ENCODE measurements around the gene RDH16.
"Not testable (repeated sequence)": the region's sequence is repeated elsewhere in the genome, so short reads cannot be mapped to it uniquely, and the experiment has no call there.

RDH16 gene

GRCh38 chr12:56909403-56909802, 48.0 kb downstream of the RDH16 start:
- H3K4me3 ChIP-seq (ENCODE audit: low read length); H3K79me1 ChIP-seq (ENCODE audit: low read length); H3K56ac ChIP-seq (ENCODE audit: low read length); H3K27me3 ChIP-seq (ENCODE audit: insufficient read depth, low read length, poor library complexity); H3K4ac ChIP-seq (ENCODE audit: low read depth, low read length); H3K79me2 ChIP-seq (ENCODE audit: control insufficient read depth, insufficient read depth, low read length); H3K27ac ChIP-seq (ENCODE audit: low read depth, low read length); H4K5ac ChIP-seq (ENCODE audit: low read length); H2BK120ac ChIP-seq (ENCODE audit: low read depth, low read length); H4K8ac ChIP-seq (ENCODE audit: low read depth, low read length); H3K4me2 ChIP-seq (ENCODE audit: low read length); H2AK5ac ChIP-seq (ENCODE audit: low read length); H2BK5ac ChIP-seq (ENCODE audit: low read length); H3K9ac ChIP-seq (ENCODE audit: low read length); H3K4me1 ChIP-seq (ENCODE audit: control insufficient read depth, low read depth, low read length); H3K36me3 ChIP-seq (ENCODE audit: control insufficient read depth, insufficient read depth, low read length); H2BK15ac ChIP-seq (replicated peaks; ENCODE audit: low read depth); DNase-seq; H3K18ac ChIP-seq (ENCODE audit: low read length); H3K23ac ChIP-seq (ENCODE audit: low read length): not testable (repeated sequence)
- no CpG with 5 or more reads among the region's 2 CpGs for WGBS (ENCODE audit: extremely low coverage, insufficient coverage, low lambda C conversion rate)

DNA sequence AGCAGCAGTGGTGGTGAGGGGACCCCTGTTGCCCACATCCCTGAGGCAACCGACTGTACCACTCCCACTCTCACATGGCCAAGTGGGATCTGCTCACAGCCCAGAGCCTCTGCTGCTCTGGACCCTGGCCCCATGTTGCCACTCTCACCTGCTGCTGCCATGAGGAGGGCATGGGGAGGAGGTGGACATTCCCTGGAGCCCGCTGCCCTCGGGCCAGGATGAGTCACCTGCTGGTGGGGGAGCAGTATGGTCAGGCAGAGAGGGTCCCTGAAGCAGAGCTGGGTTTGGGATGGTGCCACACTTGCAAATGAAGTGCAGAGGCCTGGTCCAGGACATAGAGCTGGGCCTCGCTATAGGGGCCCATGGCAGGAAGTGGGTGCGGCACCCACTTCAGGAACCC, 49.3 kb downstream of the RDH16 start:
- Histone ChIP-seq H3K56ac (ENCODE audit: low read length) (no peak overlapping the region), H4K8ac (ENCODE audit: low read depth, low read length) (no peak overlapping the region), H2AK5ac (ENCODE audit: low read length) (no peak overlapping the region), H3K9ac (ENCODE audit: low read length) (no peak overlapping the region), H3K4me1 (ENCODE audit: control insufficient read depth, low read depth, low read length) (no peaks in the 10 kb centered on the region), H3K4me2 (ENCODE audit: low read length) (no peak overlapping the region), H3K23ac (ENCODE audit: low read length) (no peak overlapping the region), H2BK15ac (replicated peaks; ENCODE audit: low read depth) (no peak overlapping the region), H4K5ac (ENCODE audit: low read length) (no peak overlapping the region), H3K79me1 (ENCODE audit: low read length) (no peaks in the 10 kb centered on the region), H3K79me2 (ENCODE audit: control insufficient read depth, insufficient read depth, low read length) (no peaks in the 10 kb centered on the region), H3K4ac (ENCODE audit: low read depth, low read length) (no peak overlapping the region), H3K27me3 (ENCODE audit: insufficient read depth, low read length, poor library complexity) (no peaks in the 10 kb centered on the region), H2BK5ac (ENCODE audit: low read length) (no peak overlapping the region), H2BK120ac (ENCODE audit: low read depth, low read length) (no peak overlapping the region), H3K4me3 (ENCODE audit: low read length) (no peak overlapping the region), H3K18ac (ENCODE audit: low read length) (no peak overlapping the region), H3K27ac (ENCODE audit: low read depth, low read length) (no peak overlapping the region), H3K36me3 (ENCODE audit: control insufficient read depth, insufficient read depth, low read length) (no peaks in the 10 kb centered on the region)
- WGBS (ENCODE audit: extremely low coverage, insufficient coverage, low lambda C conversion rate): no CpG with 5 or more reads among the region's 5 CpGs
- DNase-seq: no peak

DNA sequence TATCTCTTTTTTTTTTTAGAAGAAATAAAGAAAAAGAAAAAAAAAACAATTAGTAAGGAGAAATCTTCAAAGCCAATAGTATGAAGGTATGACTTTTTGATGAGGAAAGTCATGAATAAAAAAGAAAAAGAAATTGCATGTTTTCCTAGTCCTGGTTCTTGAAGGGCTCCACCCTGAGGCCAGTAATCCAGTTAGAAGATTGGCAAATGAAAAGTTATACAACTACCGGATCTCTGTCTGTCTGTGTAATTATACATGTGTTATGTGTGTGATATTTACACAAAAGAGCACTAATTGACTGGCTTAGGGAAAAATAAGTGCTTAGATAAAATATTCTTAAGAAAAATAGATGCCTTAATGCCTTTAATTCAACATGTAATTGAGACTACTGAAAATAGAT, 51.6 kb downstream of the RDH16 start:
- no peak overlapping the region for H3K27ac ChIP-seq (ENCODE audit: low read depth, low read length)
- no peak overlapping the region for H3K9ac ChIP-seq (ENCODE audit: low read length)
- no CpG with 5 or more reads among the region's 1 CpG for WGBS (ENCODE audit: extremely low coverage, insufficient coverage, low lambda C conversion rate)
- no peak overlapping the region for H3K18ac ChIP-seq (ENCODE audit: low read length)
- no peak overlapping the region for H3K23ac ChIP-seq (ENCODE audit: low read length)
- H3K36me3 ChIP-seq (ENCODE audit: control insufficient read depth, insufficient read depth, low read length): no peaks in the 10 kb centered on the region
- H3K4ac ChIP-seq (ENCODE audit: low read depth, low read length): no peak overlapping the region
- no peak overlapping the region for H4K8ac ChIP-seq (ENCODE audit: low read depth, low read length)
- no peaks in the 10 kb centered on the region for H3K79me2 ChIP-seq (ENCODE audit: control insufficient read depth, insufficient read depth, low read length)
- H3K4me3 ChIP-seq (ENCODE audit: low read length): no peak overlapping the region
- no peak for DNase-seq
- H2BK15ac ChIP-seq (replicated peaks; ENCODE audit: low read depth): no peak overlapping the region
- H3K4me2 ChIP-seq (ENCODE audit: low read length): no peak overlapping the region
- H4K5ac ChIP-seq (ENCODE audit: low read length): no peak overlapping the region
- H3K56ac ChIP-seq (ENCODE audit: low read length): no peak overlapping the region
- no peak overlapping the region for H2BK120ac ChIP-seq (ENCODE audit: low read depth, low read length)
- H2AK5ac ChIP-seq (ENCODE audit: low read length): no peak overlapping the region
- H2BK5ac ChIP-seq (ENCODE audit: low read length): no peak overlapping the region
- no peaks in the 10 kb centered on the region for H3K27me3 ChIP-seq (ENCODE audit: insufficient read depth, low read length, poor library complexity)
- no peaks in the 10 kb centered on the region for H3K4me1 ChIP-seq (ENCODE audit: control insufficient read depth, low read depth, low read length)
- no peaks in the 10 kb centered on the region for H3K79me1 ChIP-seq (ENCODE audit: low read length)

DNA sequence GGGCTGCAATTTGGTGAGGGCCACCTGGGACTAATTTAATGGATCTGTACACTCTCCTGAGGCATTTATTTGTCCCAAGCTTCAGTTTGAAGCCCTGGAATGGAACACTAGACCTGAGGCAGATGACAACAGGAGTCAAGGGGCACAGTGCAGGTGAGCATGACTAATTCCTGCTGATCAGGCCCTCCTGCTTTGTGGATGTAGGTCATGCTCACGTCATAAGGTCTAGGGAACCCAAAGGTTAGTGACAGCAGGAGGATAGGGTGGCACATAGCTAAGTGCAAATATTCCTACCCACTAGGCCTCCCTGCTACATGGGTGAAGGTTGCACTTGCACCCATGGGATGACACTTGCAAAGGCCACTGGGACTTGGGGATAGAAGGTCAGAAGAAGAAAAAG, 54.0 kb downstream of the RDH16 start:
- Histone ChIP-seq H3K4ac (ENCODE audit: low read depth, low read length) (no peak overlapping the region), H2BK120ac (ENCODE audit: low read depth, low read length) (no peak overlapping the region), H3K9ac (ENCODE audit: low read length) (no peak overlapping the region), H4K8ac (ENCODE audit: low read depth, low read length) (no peak overlapping the region), H2AK5ac (ENCODE audit: low read length) (no peak overlapping the region), H2BK15ac (replicated peaks; ENCODE audit: low read depth) (no peak overlapping the region), H2BK5ac (ENCODE audit: low read length) (no peak overlapping the region), H3K56ac (ENCODE audit: low read length) (no peak overlapping the region), H3K36me3 (ENCODE audit: control insufficient read depth, insufficient read depth, low read length) (no peaks in the 10 kb centered on the region), H3K4me3 (ENCODE audit: low read length) (no peak overlapping the region), H3K27me3 (ENCODE audit: insufficient read depth, low read length, poor library complexity) (no peaks in the 10 kb centered on the region), H3K4me2 (ENCODE audit: low read length) (no peak overlapping the region), H3K79me1 (ENCODE audit: low read length) (no peaks in the 10 kb centered on the region), H3K4me1 (ENCODE audit: control insufficient read depth, low read depth, low read length) (no peaks in the 10 kb centered on the region), H3K79me2 (ENCODE audit: control insufficient read depth, insufficient read depth, low read length) (no peaks in the 10 kb centered on the region), H4K5ac (ENCODE audit: low read length) (no peak overlapping the region), H3K18ac (ENCODE audit: low read length) (no peak overlapping the region), H3K23ac (ENCODE audit: low read length) (no peak overlapping the region), H3K27ac (ENCODE audit: low read depth, low read length) (no peak overlapping the region)
- DNase-seq: no peak
- WGBS (ENCODE audit: extremely low coverage, insufficient coverage, low lambda C conversion rate): no CpG with 5 or more reads among the region's 1 CpG

Measured in mesendoderm (in vitro differentiated cells).